ENCODE results near the gene PDGFA.

PDGFA gene

DNA sequence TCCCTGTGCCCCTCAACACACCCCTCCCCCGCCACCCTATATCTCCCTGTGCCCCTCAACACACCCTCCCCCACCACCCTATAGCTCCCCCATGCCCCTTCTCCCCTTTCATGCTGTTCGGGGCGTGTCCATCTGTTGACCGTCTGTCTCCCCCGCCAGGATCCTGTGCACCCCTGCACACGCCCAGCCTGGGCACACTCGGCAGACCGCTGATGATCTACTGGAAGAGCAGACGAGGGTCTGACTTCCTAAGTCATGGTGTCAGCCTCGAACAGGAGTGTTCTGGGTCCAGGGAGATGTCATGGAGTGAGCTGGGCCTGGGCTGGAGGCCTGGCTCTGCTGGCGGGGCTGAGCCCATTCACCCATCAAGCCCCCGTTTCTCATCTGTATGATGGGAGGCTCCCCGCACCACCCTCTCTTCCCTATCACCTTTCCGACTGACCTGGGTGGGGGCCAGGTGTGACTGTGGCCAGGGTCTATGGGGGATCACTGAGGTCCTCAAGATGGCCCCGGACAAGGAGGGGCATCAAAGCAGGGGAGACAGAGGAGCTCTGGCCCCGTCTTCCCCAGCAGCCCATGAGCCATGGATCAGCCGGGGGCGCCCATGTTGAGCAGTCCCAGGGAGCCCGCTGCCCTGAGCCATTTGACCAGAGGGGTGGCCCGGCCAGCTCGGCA, 48.3 kb downstream of the PDGFA start:
- no peak for DNase-seq

DNA sequence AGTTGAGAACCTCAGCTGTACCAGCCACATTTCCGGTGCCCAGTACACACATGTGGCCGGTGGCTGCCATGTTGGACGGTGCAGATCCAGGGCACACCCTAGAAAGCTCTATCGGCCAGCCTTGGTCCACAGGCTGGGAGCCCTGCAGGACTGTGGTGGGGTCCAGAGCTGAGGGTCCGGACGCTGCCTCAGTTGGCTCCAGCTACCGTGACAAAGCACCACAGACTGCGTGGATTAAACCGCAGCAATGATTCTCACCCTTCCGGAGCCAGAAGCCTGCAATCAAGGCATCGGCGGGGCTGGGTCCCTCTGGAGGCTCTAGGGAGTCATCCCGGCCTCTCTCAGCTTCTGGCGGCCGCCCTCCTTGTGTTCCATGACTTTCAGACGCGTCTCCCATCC, 50.1 kb downstream of the PDGFA start:
- DNase-seq, result no peak

DNA sequence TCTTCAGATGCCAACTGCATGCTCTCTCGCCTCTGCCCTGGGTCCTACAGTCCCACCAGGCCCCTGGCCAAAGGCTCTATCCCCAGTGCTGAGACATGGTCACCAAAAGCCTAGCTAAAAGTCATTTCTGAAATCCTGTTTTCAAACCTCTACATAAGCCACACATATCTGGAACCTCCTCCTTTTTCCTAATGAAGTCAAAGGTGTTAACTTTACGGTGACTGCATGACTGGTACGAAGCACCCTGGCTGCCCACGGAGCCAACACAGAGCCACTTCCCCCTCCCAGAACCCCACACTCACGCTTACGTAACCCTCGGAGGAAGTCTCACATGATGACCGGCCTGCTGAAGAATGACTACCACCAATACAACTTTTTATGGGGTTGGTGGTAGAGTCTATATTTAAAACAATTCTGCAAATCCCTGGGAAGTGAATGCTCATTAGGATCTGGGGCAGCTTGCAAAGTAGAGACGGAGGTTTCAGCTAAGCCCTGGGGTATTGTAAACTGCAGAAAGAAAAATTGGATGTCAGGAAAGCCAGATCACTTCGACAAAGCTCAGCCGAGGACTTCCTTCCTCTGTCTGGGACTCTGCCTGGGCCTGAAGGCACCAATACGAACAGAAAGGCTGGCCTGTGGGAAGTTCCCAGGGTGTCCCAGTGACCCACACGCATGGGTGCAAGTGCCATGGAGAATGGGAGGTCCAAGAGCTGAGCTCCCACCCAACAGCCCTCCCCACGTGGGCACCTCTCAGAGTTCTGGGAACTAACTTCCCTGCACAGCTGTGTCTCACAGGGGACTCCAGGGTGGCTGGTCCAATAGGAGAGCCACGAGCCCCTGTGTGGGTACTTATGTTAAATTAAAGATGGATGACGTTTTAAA, 50.7 kb downstream of the PDGFA start:
- DNase-seq, result peak; percentile 28 to 29

DNA sequence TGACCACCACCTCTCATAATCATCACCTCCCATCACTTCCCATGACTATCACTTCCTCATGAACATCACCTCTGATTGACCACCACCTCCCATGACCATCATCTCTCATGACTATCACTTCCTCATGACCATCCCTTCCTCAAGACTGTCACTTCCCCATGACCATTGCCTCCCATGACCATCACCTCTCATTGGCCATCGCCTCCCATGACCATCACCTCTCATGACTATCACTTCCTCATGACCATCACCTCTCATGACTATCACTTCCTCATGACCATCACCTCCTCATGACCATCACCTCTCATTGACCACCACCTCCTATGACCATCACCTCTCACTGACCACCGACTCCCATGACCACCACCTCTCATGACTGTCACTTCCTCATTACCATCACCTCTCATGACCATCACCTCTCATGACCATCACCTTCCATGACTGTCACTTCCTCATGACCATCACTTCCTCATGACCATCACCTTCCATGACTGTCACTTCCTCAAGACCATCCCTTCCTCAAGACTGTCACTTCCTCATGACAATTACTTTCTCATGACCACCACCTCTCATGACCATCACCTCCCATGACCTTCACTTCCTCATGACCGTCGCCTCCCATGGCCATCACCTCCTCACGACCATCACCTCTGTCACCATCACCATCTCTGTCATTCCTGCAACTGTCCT, 51.6 kb downstream of the PDGFA start:
- DNase-seq, result no peak

DNA sequence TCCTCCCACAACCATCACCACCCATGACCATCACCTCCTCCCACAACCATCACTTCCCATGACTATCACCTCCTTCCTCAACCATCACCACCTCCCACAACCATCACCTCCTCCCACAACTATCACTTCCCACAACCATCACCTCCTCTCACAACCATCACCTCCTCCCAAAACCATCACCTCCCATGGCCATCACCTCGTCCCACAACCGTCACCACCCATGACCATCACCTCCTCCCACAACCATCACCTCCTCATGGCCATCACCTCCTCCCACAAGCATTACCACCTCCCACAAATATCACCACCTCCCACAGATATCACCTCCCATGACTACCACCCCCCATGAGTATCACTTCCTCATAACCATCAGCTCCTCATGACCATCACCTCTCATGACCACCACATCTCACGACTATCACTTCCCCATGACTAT, 52.2 kb downstream of the PDGFA start:
- DNase-seq, result no peak

DNA sequence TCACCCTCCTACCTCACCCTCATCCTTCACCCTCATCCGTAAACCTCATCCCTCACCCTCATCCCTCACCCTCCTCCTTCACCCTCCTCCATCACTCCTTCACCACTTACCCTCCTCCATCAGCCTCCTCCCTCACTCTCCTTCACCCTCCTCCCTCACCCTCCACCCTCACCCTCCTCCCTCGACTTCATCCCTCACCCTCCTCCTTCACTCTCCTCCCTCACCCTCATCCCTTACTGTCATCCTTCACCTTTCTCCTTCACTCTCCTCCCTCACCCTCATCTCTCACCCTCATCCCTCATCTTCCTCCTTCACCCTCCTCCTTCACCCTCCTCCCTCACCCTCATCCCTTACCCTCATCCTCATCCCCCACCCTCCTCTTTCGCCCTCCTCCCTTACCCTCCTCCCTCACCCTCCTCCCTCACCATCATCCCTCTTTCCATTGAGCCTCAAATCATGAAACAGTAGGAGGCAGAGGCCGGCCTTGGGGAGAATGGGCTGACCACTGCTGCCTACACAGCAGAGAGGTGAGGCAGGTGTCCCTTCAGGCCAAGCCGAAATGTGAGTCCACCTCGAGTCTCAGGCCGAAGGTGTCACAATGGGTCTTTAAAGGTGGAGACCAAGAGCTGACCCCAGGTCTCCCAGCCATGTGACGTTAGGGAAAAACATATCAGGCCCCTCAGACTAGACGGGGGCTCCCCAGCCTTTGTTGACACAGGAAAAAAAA, 53.0 kb downstream of the PDGFA start:
- DNase-seq, result no peak

DNA sequence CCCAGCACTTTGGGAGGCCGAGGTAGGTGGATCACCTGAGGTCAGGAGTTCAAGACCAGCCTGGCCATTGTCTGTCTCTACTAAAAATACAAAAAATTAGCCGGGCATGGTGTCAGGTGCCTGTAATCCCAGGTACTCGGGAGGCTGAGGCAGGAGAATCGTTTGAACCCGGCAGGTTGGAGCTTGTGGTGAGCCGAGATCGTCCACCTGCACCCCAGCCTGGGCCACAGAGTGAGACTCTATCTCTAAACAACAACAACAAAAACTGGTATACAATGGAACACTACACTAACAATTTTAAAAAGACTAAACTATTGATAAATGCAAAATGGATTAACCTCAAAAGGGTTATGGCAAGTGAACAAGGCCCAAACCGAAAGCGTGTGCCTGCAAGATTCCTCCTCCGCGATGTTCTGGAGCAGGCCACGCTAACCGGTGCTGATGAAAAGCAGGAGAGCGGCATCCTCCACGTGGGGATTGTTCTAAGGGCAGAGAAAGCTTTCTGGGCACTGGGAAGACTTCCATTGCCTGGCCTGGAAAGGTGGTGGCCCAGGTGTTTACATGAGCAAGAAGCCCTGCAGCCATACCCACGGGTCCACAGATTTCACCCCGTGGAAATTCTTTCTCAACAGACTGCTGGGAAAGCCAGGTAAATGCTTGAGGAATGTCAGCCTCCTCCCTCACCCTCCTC, 53.8 kb downstream of the PDGFA start:
- DNase-seq, result no peak

DNA sequence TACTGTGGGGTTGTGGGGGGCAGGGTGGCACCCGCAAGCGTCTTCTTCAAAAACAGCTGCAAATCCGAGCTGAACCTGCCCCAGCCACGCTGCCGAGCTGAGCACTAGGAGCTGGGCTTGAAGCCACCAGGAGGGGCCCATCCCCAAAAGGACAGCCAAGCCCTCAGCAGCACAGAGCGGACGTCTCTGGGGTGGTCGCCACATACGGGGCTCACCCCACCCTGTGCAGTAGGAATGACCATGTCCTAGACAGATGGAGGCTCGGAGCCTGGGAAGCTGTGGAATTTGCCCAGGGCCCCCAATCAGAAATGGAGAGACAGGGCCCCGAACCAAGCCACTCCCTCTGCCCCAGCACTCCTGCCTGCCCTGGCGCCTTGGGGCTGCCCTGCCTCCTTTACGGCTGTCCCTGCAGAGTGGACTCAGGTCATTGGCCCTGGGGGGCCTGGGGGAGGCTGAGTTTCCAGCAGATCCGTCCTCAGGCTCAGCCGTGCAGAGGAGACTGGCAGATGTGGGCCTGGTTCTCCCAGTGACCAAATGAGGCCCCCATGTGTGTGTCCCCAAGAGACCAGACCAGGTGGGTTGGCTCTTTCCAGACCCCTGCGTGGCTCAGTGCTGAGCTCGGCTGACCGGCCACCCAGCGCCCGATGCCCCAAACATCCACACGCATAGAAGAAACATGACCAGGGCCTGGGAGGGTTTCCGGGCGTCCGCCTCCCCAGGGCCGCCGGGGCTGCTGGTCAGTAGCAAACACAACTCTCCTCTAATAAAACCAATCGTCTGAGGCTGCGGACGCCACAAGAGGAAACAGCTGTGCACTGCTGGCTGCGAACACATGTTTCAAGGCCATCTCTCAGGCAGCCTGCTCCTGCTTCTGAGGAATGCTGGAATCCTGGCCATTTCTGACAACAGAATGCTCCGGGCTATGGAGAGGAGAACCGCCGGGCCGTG, 54.9 kb downstream of the PDGFA start:
- DNase-seq, result no peak

DNA sequence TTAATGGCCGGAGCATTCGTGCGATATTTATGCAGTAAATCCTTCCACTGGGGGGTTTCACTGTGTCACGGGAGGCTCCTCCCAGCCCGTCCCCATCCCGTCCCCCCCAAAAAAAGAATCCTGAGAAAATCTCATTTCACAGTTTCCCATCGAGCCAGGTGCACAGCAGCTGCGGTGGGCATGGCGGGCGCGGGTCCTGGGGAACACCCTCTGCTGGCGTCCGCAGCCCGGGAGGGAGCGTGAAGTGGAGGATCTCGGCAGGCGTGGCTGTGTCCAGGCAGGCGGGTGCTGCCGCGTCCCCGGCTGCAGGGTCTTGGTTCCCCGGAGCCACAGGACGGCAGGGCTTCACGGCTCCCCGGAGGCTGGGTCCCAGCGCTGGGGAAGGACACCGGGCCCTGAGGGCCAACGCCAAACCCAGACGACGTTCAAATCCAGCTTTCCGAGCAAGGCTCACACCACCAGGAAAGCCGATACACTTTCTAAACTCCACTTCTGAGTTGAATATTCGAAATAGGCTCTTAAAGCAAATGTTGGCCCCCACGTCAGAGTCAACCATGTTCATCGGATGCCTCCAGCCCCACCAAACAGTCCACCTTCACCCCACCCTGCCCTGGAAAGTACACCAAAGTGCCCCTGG, 55.7 kb downstream of the PDGFA start:
- no peak for DNase-seq

DNA sequence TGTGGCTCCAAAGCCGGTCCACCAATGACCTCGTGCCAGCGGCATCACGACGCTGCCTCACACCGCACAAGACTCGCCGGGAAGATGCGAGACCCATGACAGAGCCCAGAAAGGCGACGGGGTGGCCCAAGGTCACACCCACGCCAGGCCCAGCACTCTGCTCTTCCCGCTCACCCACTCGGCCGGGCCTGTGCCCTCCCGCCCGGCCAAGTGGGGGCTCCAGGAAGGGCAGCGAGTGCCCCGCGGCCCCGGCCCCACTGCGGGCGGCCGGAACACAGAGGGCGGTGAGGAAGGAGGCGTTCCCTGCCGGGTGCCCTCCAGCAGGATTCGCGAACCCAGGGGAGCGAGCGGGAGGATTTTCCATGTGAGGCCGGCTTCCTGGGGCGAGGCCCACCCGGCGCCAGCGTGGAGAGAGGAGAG, 56.3 kb downstream of the PDGFA start:
- DNase-seq, result no peak

DNA sequence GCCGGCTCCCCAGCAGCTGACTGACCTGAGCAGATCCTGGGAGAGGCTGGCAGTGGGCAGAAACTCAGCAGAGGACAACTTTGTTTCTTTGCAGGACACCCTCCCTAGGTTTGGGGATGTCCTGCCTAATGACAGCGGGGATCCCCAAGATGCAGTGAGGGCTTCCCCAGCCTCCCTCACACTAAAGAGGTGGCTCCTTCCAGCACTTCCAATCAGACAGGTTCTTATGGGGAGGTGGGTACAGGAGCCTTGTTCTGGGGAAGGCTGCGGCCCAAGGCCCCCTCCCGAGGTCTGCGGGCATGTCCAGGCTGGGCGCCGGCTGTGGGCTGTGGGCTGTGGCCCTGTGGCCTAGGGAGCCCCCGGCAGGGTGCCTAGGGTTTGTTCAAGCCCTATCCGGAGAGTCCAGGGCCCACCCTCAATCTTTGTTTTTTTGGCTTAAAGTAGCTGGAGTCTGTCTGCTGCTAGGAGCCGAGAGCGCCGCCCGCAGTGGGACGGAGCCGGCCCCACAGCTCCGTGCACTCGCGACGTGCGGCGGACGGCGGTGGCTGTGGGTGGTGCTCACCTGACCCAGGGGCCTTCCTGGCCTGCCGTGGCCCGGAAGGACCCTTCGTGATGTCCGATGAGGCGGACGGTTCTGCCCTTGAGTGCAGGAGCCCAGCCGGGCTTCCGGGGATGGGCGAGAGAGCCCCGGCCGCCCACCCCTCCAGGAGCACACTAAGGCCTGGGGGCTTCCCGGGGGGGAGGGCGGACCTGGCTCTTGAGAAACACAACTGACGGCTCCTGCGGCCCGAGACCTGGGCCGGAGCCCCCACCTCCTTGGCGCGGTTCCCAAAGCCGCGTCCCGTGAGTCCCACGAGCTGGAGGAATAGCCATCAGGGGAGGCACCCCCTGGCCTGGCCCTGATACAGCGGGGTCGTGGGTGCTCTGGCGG, 57.2 kb downstream of the PDGFA start:
- DNase-seq, result no peak

DNA sequence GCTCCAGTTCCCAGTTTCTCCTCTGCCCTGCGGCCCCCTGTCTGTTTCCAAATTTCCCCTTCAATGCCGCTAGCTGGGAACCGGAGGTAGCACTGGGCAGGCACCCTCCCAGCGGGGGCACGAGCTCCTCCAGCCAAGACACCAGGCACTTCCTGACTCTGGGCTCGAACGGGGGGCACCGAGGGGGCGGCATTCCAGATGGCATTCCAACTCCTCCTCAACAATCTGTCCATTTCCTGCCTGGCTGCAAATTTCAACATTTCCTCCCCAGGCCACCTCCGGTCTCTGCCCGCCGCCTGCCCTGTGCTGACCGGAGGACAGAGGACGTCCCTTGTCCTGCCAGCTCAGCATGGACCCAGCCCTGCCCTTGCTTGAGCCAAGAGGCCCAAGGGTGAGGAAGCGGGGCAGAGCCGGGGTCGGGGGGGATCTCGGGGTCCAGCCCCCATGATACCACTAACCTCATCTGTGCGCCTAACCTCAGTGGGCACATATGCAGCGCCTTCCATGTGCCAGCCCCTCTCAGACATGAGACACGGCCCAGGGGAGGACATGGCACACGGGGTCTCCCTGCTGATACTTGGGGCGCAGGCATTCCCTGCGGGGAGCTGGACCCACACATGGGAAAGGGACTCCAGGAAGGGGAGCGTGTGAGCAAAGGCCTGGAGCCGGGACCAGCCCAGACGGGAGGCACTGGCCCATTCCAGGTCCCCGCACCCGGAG, 58.0 kb downstream of the PDGFA start:
- DNase-seq, result no peak

DNA sequence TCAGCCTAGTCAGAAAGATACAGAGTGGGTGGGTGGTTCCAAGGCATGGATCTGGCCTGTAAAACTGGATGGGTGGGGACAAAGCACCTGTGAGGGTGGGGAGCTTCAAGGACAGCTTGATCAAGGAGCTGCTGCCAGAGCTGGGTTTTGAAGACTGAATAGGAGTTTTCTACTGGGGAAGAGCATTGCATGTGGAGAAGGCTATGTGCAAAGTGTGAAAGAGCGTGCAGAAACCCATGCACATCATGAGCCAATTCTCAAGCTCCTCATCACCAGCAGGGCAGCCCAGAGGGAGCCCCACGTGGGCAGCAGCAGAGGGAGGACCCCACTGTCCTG, 58.6 kb downstream of the PDGFA start:
- no peak for DNase-seq

DNA sequence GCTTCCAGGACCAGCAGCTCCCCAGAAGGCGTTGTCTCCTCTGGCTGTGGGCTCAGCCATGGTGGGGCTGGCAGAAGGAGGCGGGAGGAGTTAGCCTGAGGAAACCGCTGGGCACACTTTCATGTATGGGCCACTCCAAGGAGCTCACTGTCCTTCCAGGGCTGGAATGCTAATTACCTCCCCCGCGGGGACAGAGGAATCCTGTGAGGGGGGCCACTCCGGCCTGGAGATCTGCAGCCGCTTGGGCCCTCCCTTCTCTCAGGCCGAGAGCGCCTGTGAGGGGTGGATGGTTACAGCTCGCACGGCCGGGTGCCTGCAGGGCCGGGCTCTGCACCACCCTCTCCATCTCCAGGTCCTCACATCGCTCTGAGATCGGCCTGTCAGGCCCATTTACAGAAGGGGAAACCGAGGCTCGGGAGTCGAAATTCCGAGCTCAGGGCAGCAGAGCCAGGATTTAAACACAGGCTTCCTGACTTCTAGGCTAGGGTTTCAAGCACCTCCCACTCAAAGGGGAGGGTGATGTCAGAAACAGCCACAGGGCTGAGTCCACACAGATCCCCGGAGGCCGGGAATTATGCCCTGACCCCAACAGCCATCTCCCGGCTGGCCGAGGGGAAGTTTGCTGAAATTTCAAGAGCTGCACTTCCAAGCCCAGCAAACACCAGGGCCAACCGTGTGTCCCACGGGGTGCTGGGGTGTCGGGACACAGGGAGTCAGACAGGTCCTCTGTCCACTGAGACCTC, 59.1 kb downstream of the PDGFA start:
- no peak for DNase-seq

DNA sequence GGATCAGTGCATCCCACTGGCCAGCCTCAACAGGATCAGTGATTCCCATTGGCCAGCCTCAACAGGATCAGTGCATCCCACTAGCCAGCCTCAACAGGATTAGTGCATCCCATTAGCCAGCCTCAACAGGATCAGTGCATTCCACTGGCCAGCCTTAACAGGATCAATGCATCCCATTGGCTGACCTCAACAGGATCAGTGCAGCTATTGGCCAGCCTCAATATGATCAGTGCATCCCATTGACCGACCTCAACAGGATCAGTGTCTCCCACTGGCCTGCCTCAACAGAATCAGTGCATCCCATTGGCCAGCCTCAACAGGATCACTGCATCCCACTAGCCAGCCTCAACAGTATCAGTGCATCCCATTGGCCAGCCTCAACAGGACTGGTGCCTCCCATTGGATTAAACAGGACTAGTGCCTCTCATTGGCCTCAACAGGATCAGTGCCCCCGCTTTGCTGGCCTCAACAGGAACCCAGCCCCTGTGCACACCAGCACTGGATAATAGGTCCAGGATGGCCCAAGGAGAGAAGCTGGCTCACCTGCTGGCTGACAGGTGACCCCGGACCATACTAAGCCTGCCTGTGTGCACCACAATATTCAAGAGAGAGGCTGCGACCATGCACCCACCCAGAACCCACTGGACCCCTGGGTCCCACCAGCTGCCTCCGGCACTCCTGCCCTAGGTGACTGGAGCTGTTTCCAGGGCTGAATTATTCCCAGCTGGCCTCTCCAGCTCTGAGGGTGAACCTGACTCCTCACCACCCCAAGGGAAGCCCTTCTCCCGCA, 59.9 kb downstream of the PDGFA start:
- no peak for DNase-seq

DNA sequence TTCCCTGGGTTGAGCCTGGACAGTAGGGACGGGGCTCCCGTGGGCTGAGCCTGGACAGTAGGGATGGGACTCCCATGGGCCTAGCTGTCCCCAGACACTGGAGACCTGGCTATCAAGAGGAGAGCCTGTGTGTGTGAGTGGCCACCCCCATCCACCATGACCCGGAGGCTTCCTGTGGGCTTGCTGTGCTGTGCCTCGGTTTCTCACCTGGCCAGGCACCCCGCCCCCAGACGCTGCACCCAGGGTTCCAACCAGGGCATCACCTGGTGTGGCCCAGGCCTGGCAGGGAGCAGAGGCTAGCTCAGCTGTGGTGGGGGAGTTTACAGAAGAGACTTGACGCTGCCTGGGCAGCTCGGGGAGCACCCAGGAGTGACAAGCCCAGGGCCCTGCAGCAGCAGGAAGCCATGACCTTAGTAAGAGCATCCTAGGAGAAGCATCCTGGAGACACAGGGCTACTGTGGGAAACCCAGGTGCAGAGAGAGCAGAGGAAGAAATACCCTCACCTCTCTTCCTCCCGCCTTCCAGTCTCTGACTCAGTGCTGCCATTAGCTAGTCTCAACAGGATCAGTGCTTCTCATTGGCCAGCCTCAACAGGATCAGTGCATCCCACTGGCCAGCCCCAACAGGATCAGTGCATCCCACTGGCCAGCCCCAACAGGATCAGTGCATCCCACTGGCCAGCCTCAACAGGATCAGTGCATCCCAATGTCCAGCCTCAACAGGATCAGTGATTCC, 61.0 kb downstream of the PDGFA start:
- no peak for DNase-seq
